H1 (cell line): ENCODE measurements around the gene RNF220. TPM values are rescaled to one million over a fixed set of nuclear protein-coding genes. Genes with fewer than 3 reads are reported as not detected.

Source experiments
- CTCF ChIA-PET: fragments of 300-600 bp; sonication (Branson Sonifier 250); formaldehyde crosslinking; loops from one replicate; lab custom pipeline; 2021; ENCODE audit not compliant: partially characterized antibody; lab: Charles Lee
- POLR2A ChIA-PET: fragments of 300-600 bp; sonication (Branson Sonifier 250); formaldehyde crosslinking; loops from one replicate; lab custom pipeline; 2021; ENCODE audit warnings: inconsistent platforms; ENCODE audit not compliant: partially characterized antibody; lab: Charles Lee
- DNase-seq, 2 experiments: peaks; one replicate each; pipeline versions ENCODE4 v3.0.0 to v3.0.0-alpha.2; 2010 to 2022; ENCODE audit warnings: low spot score in 2 of 2, low read depth in 1 of 2, mixed read lengths in 1 of 2
- FAIRE-seq: peaks from 2 replicates; lab custom pipeline; 2011; peaks lifted over from hg19 to GRCh38; lab: Jason Lieb, UNC
- H2AFZ ChIP-seq: 2 replicates; pipeline ENCODE4 v1.8.1; 2012; ENCODE audit warnings: low read length, inconsistent platforms
- H2AK5ac ChIP-seq: 2 replicates; pipeline ENCODE4 v1.6.1; 2013; ENCODE audit warnings: low read depth, low read length
- H2BK120ac ChIP-seq: replicated peaks from 2 replicates; pipeline ENCODE3; 2013; ENCODE audit warnings: low read depth, low read length, inconsistent platforms
- H2BK12ac ChIP-seq: 2 replicates; pipeline ENCODE4 v1.6.1; 2013; ENCODE audit warnings: low read depth, low read length
- H2BK15ac ChIP-seq: 2 replicates; pipeline ENCODE4 v1.6.1; 2013; ENCODE audit warnings: low read length
- H2BK20ac ChIP-seq: 2 replicates; pipeline ENCODE4 v1.6.1; 2013; ENCODE audit warnings: low read length
- H2BK5ac ChIP-seq: 2 replicates; pipeline ENCODE4 v1.6.1; 2013; ENCODE audit warnings: low read depth, low read length
- H3K14ac ChIP-seq: 2 replicates; pipeline ENCODE4 v1.6.1; 2013; ENCODE audit warnings: inconsistent platforms; ENCODE audit not compliant: insufficient read length
- H3K18ac ChIP-seq: 2 replicates; pipeline ENCODE4 v1.6.1; 2013; ENCODE audit warnings: low read length; ENCODE audit errors: extremely low read depth
- H3K23ac ChIP-seq: 2 replicates; pipeline ENCODE4 v1.6.1; 2013; ENCODE audit warnings: inconsistent platforms; ENCODE audit not compliant: insufficient read length
- H3K23me2 ChIP-seq: 2 replicates; pipeline ENCODE4 v1.6.1; 2013; ENCODE audit warnings: low read depth, low read length
- H3K27ac ChIP-seq: 2 replicates; pipeline ENCODE4 v1.6.1; 2011; ENCODE audit warnings: low read depth, low read length, inconsistent platforms
- H3K27me3 ChIP-seq, 4 experiments: replicated peaks in 1 of 4; 1 replicate in 1 of 4; 2 replicates in 3 of 4; pipeline versions ENCODE4 v1.6.1 to v1.8.1; 2011 to 2013; ENCODE audit warnings: low read length in 3 of 4, mild to moderate bottlenecking in 3 of 4, inconsistent platforms in 2 of 4, mixed read lengths in 2 of 4, moderate library complexity in 1 of 4; ENCODE audit not compliant: control insufficient read depth in 3 of 4, insufficient read depth in 3 of 4; ENCODE audit errors: extremely low read depth in 1 of 4
- H3K36me3 ChIP-seq, 4 experiments: 2 replicates each; pipeline versions ENCODE4 v1.6.1 to v1.8.1; 2011 to 2013; ENCODE audit warnings: mild to moderate bottlenecking in 4 of 4, low read length in 3 of 4, moderate library complexity in 2 of 4, control low read depth in 1 of 4, inconsistent platforms in 1 of 4; ENCODE audit not compliant: insufficient read depth in 4 of 4, control insufficient read depth in 2 of 4
- H3K4ac ChIP-seq: replicated peaks from 2 replicates; pipeline ENCODE3; 2013; ENCODE audit warnings: low read length, low read depth, mixed read lengths, inconsistent platforms; ENCODE audit not compliant: insufficient read length
- H3K4me1 ChIP-seq, 4 experiments: replicated peaks in 1 of 4; 1 replicate in 1 of 4; 2 replicates in 3 of 4; pipeline versions ENCODE4 v1.6.1 to v1.8.1; 2011 to 2013; ENCODE audit warnings: low read length in 3 of 4, inconsistent platforms in 2 of 4, mixed read lengths in 1 of 4; ENCODE audit not compliant: insufficient read depth in 4 of 4, control insufficient read depth in 3 of 4
- H3K4me2 ChIP-seq, 2 experiments: 2 replicates each; pipeline versions ENCODE4 v1.6.1 to v1.8.1; 2011 to 2013; ENCODE audit warnings: low read depth in 2 of 2, low read length in 2 of 2, control low read depth in 1 of 2, inconsistent platforms in 1 of 2, mild to moderate bottlenecking in 1 of 2; ENCODE audit not compliant: insufficient read depth in 1 of 2
- H3K4me3 ChIP-seq, 4 experiments: fragments of 200-600, 300-600 bp in 1 of 4; sonication (generic), shearing (Covaris generic), sonication (Bioruptor Twin) in 1 of 4; 2 replicates each; pipeline versions ENCODE4 v1.5.1 to v1.8.1; 2011 to 2016; ENCODE audit warnings: low read length in 4 of 4, low read depth in 3 of 4, control low read depth in 2 of 4, inconsistent platforms in 2 of 4, mild to moderate bottlenecking in 2 of 4, mixed read lengths in 1 of 4, moderate library complexity in 1 of 4; ENCODE audit not compliant: insufficient read depth in 2 of 4; ENCODE audit errors: extremely low read depth in 1 of 4
- H3K56ac ChIP-seq: replicated peaks from 2 replicates; pipeline ENCODE3; 2013; ENCODE audit warnings: low read depth, mild to moderate bottlenecking, mixed read lengths, low read length, inconsistent platforms; ENCODE audit not compliant: insufficient read length
- H3K79me1 ChIP-seq: 2 replicates; pipeline ENCODE4 v1.6.1; 2013; ENCODE audit warnings: low read depth, low read length, control low read depth
- H3K79me2 ChIP-seq, 2 experiments: 2 replicates each; pipeline versions ENCODE4 v1.6.1 to v1.8.1; 2012 to 2013; ENCODE audit warnings: low read length in 2 of 2, mild to moderate bottlenecking in 2 of 2, inconsistent platforms in 1 of 2; ENCODE audit not compliant: insufficient read depth in 2 of 2, control insufficient read depth in 1 of 2
- H3K9ac ChIP-seq, 4 experiments: replicated peaks in 1 of 4; 1 replicate in 1 of 4; 2 replicates in 3 of 4; pipeline versions ENCODE4 v1.6.1 to v1.8.1; 2011 to 2013; ENCODE audit warnings: low read depth in 3 of 4, low read length in 3 of 4, control low read depth in 2 of 4, mild to moderate bottlenecking in 2 of 4, moderate library complexity in 2 of 4, inconsistent platforms in 1 of 4; ENCODE audit errors: extremely low read depth in 1 of 4
- H3K9me3 ChIP-seq, 2 experiments: 2 replicates each; pipeline versions ENCODE4 v1.6.1 to v1.8.1; 2012 to 2013; ENCODE audit warnings: mild to moderate bottlenecking in 2 of 2, moderate library complexity in 2 of 2, control low read depth in 1 of 2, inconsistent platforms in 1 of 2, low read depth in 1 of 2, low read length in 1 of 2, mixed read lengths in 1 of 2; ENCODE audit not compliant: insufficient read depth in 2 of 2
- H4K20me1 ChIP-seq, 2 experiments: replicated peaks in 1 of 2; 2 replicates each; pipeline versions ENCODE3 to v1.8.1; 2011 to 2013; ENCODE audit warnings: inconsistent platforms in 2 of 2, low read length in 2 of 2, mild to moderate bottlenecking in 1 of 2; ENCODE audit not compliant: insufficient read depth in 2 of 2, control insufficient read depth in 1 of 2
- H4K5ac ChIP-seq: 2 replicates; pipeline ENCODE4 v1.6.1; 2013; ENCODE audit warnings: low read length, low read depth, mixed read lengths, inconsistent platforms; ENCODE audit not compliant: insufficient read length
- H4K8ac ChIP-seq: 2 replicates; pipeline ENCODE4 v1.8.0; 2013; ENCODE audit warnings: mild to moderate bottlenecking, moderate library complexity, low read length, inconsistent platforms; ENCODE audit not compliant: insufficient read depth; ENCODE audit errors: extremely low read depth
- H4K91ac ChIP-seq: replicated peaks from 2 replicates; pipeline ENCODE3; 2013; ENCODE audit warnings: low read length, mixed read lengths, inconsistent platforms; ENCODE audit not compliant: insufficient read length
- ATF3 ChIP-seq: IDR thresholded peaks from 2 replicates; pipeline ENCODE4 v1.6.1; 2011; ENCODE audit warnings: low read depth, mild to moderate bottlenecking, low read length; ENCODE audit not compliant: insufficient read depth
- CBX5 ChIP-seq: fragments of 300-800, 300-1000 bp; sonication (generic); IDR thresholded peaks from 2 replicates; pipeline ENCODE4 v1.7.1; 2016; ENCODE audit warnings: antibody characterized with exemption, low read length, low read depth
- CTCF ChIP-seq, 3 experiments: IDR thresholded peaks; 1 replicate in 2 of 3; 2 replicates in 1 of 3; pipeline versions ENCODE4 v1.5.1 to v1.6.1; 2011; ENCODE audit warnings: low read length in 3 of 3, mild to moderate bottlenecking in 3 of 3, inconsistent platforms in 2 of 3, low read depth in 1 of 3, moderate library complexity in 1 of 3; ENCODE audit not compliant: insufficient read depth in 1 of 3; ENCODE audit errors: control extremely low read depth in 1 of 3
- RAD21 ChIP-seq, 2 experiments: IDR thresholded peaks in 1 of 2; conservative IDR thresholded peaks in 1 of 2; 2 replicates each; pipeline ENCODE4 v1.6.1; 2011; ENCODE audit warnings: low read depth in 2 of 2, low read length in 2 of 2, improper control_type of control experiment in 1 of 2, inconsistent platforms in 1 of 2, mild to moderate bottlenecking in 1 of 2, moderate library complexity in 1 of 2
- WGBS, 2 experiments: shearing (Covaris generic) in 1 of 2; methylation state at CpG; one replicate each; pipeline versions ENCODE4 v1.1.6 to v1.1.7; 2013 to 2015; ENCODE audit warnings: low lambda C conversion rate in 2 of 2, mixed read lengths in 2 of 2, inconsistent platforms in 1 of 2, low coverage in 1 of 2, missing lambda C conversion rate in 1 of 2; ENCODE audit not compliant: insufficient replicate concordance in 2 of 2, insufficient coverage in 1 of 2, insufficient read length in 1 of 2; ENCODE audit errors: extremely low coverage in 1 of 2, missing lambda C conversion rate in 1 of 2; 5-methylcytosine and 5-hydroxymethylcytosine counted together
- polyA plus RNA-seq, 7 experiments: library from polyadenylated mRNA; depleted of rRNA in 3 of 7; stranded (reverse) in 5 of 7; unstranded in 2 of 7; fragments of >200 nt in 5 of 7; fragments of 200-250 nt in 2 of 7; gene quantifications; 1 replicate in 5 of 7; 2 replicates in 1 of 7; 4 replicates in 1 of 7; pipeline versions ENCODE4 v1.2.1 to v1.2.3, GENCODE V29; 2011 to 2013; ENCODE audit warnings: missing spikeins in 2 of 7, mixed read lengths in 2 of 7
- total RNA-seq: library from RNA; stranded (reverse); fragmentation: NEBNext Ultra II Directional; extraction: Animal tissue kit (Norgen Biotek cat#: 25700); gene quantifications from 2 replicates; pipeline ENCODE4 v1.2.1, GENCODE V29; 2021

RNF220 gene
- total and polyA plus RNA-seq, 2 of the 8 experiments (the other 6 are each of a cell fraction or from before 2014, with no cell fraction given): 123 to 160 TPM

- Histone ChIP-seq H4K91ac (no peak overlapping the region), H3K23ac (no peak overlapping the region), H4K5ac (no peak overlapping the region), H4K8ac (no peak overlapping the region), H3K27me3 (no peaks in the 10 kb centered on the region; a peak in 2 of 7 replicates), H2BK20ac (no peak overlapping the region), H3K4ac (no peak overlapping the region), H3K27ac (no peak overlapping the region), H3K56ac (no peak overlapping the region), H3K79me1 (no peaks in the 10 kb centered on the region), H3K14ac (no peak overlapping the region), H2BK120ac (no peak overlapping the region), H3K79me2 (no peaks in the 10 kb centered on the region), H2AK5ac (no peak overlapping the region), H2BK5ac (no peak overlapping the region), H3K9ac (no peak overlapping the region), H2BK12ac (no peak overlapping the region), H2BK15ac (no peak overlapping the region), H3K4me2 (no peak overlapping the region), H4K20me1 (no peaks in the 10 kb centered on the region), H3K4me3 (no peak overlapping the region), H3K23me2 (no peaks in the 10 kb centered on the region), H2AFZ (no peak overlapping the region), H3K9me3 (no peaks in the 10 kb centered on the region), H3K4me1 (peaks cover 0 to 5% (median 0%) of the 10 kb centered on the region in 4 experiments; a peak in 4 of 7 replicates), H3K36me3 (no peaks in the 10 kb centered on the region), H3K18ac (no peak overlapping the region)
- WGBS, 2 experiments: 76% methylated on average over 4 of the region's 4 CpGs; no CpG with 5 or more reads in 1 of the 2 experiments
- FAIRE-seq (no peak), DNase-seq (no peak)
- ChIA-PET POLR2A (interaction anchor here (1.2 kb wide), 1 partner anchor 270 kb away, joined by 3 read pairs; no protein-coding TSS in a partner anchor), CTCF (interaction anchor here (0.6 to 9.2 kb wide), 16 partner anchors 10 to 232 kb away, joined by 3 to 49 read pairs (median 4); no protein-coding TSS in a partner anchor)
- TF ChIP-seq CTCF (IDR thresholded peaks at IDR 0.05; ENCODE audit: control extremely low read depth in 1 of 3, insufficient read depth in 1 of 3, low read depth in 1 of 3, low read length in 3 of 3) (peak in 2 of 3 experiments; percentile 43 to 51; a peak in 3 of 4 replicates), RAD21 (IDR thresholded peaks at IDR 0.05 in 1 of 2, conservative IDR thresholded peaks at IDR 0.05 in 1 of 2; ENCODE audit: low read depth in 2 of 2, low read length in 2 of 2) (peak; percentile 27 to 47; a peak in 3 of 4 replicates), CBX5 (no peak), ATF3 (no peak)
Observed at GRCh38 chr1:44361478-44361877, 43.6 kb upstream of the RNF220 start.
